Panc1 (cell line): Measurements from ENCODE around the gene MRPL40.

ENCODE experiments used
- POLR2AphosphoS5 ChIP-seq: IDR thresholded peaks from 2 replicates; pipeline ENCODE4 v1.6.1; 2012; ENCODE audit warnings: mild to moderate bottlenecking, low read depth, low read length, moderate library complexity
- TF ChIP-seq, protein P1 (sequence below): fragments of 450-650 bp; IDR thresholded peaks from 2 replicates; pipeline ENCODE4 v1.5.1; 2017; ENCODE audit warnings: mild to moderate bottlenecking

DNA sequence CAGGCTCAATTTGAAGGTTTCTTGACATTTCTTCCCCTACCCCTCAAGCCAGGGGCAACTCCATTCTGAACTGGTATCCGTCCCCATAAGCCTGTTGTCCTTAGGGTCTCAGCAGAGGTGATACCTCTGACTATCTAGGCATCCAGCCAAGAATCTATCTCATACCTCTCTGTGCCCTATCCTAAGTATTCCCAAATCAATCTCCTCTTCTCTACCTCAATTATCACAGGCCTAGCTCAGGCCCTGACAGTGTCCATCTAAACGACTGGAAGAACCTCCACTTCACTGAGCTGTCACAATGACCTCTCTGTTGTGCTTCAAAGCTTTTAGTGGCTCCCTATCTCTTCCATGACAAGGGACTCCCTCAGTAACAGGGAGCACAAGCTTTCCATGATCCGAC lies 27.7 kb upstream of the MRPL40 start:
- TF ChIP-seq, protein P1, sequence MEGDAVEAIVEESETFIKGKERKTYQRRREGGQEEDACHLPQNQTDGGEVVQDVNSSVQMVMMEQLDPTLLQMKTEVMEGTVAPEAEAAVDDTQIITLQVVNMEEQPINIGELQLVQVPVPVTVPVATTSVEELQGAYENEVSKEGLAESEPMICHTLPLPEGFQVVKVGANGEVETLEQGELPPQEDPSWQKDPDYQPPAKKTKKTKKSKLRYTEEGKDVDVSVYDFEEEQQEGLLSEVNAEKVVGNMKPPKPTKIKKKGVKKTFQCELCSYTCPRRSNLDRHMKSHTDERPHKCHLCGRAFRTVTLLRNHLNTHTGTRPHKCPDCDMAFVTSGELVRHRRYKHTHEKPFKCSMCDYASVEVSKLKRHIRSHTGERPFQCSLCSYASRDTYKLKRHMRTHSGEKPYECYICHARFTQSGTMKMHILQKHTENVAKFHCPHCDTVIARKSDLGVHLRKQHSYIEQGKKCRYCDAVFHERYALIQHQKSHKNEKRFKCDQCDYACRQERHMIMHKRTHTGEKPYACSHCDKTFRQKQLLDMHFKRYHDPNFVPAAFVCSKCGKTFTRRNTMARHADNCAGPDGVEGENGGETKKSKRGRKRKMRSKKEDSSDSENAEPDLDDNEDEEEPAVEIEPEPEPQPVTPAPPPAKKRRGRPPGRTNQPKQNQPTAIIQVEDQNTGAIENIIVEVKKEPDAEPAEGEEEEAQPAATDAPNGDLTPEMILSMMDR = no peak
- no peak for TF ChIP-seq POLR2AphosphoS5
